OCI-LY1 (cell line): ENCODE measurements around the gene MAN1C1.
"Not testable (repeated sequence)": the region's sequence is repeated elsewhere in the genome, so short reads cannot be mapped to it uniquely, and the experiment has no call there.

ENCODE experiments used
- H2AFZ ChIP-seq: fragments of 200-600 bp; sonication (generic), shearing (Covaris generic); 2 replicates; pipeline ENCODE4 v1.6.0; 2014; ENCODE audit warnings: antibody characterized with exemption, mild to moderate bottlenecking, low read length
- H3F3A ChIP-seq: fragments of 200-600 bp; sonication (generic), shearing (Covaris generic); 2 replicates; pipeline ENCODE4 v1.6.0; 2014; ENCODE audit warnings: mild to moderate bottlenecking, antibody characterized with exemption, low read length, moderate library complexity; ENCODE audit not compliant: insufficient read depth
- H3K27ac ChIP-seq: fragments of 200-600 bp; sonication (generic); 2 replicates; pipeline ENCODE4 v1.5.1; 2014; ENCODE audit warnings: low read length, mixed run types, mild to moderate bottlenecking, low read depth; ENCODE audit not compliant: poor library complexity, severe bottlenecking
- H3K27me3 ChIP-seq: fragments of 200-600 bp; sonication (generic); 2 replicates; pipeline ENCODE4 v1.6.0; 2014; ENCODE audit warnings: antibody characterized with exemption, mild to moderate bottlenecking, low read length, moderate library complexity; ENCODE audit not compliant: insufficient read depth
- H3K36me3 ChIP-seq: fragments of 200-600 bp; sonication (generic); 2 replicates; pipeline ENCODE4 v1.6.1; 2014; ENCODE audit warnings: mild to moderate bottlenecking, antibody characterized with exemption, low read length, moderate library complexity, mixed read lengths; ENCODE audit not compliant: insufficient read depth
- H3K4me1 ChIP-seq: fragments of 200-600 bp; sonication (generic); 2 replicates; pipeline ENCODE4 v1.5.1; 2014; ENCODE audit warnings: mild to moderate bottlenecking, low read length, moderate library complexity; ENCODE audit not compliant: insufficient read depth, severe bottlenecking
- H3K4me2 ChIP-seq: fragments of 200-600 bp; sonication (generic), shearing (Covaris generic); 2 replicates; pipeline ENCODE4 v1.6.1; 2014; ENCODE audit warnings: low read length
- H3K4me3 ChIP-seq: fragments of 200-600 bp; sonication (generic); 2 replicates; pipeline ENCODE4 v1.5.1; 2014; ENCODE audit warnings: low read length, low read depth, mild to moderate bottlenecking, mixed read lengths; ENCODE audit not compliant: poor library complexity, severe bottlenecking
- H3K79me2 ChIP-seq: fragments of 200-600 bp; shearing (Covaris generic); 2 replicates; pipeline ENCODE4 v1.6.1; 2016; ENCODE audit warnings: mixed run types, low read length, mixed read lengths; ENCODE audit not compliant: insufficient read depth
- H3K9ac ChIP-seq: fragments of 200-600 bp; sonication (generic), shearing (Covaris generic); 2 replicates; pipeline ENCODE4 v1.6.1; 2014; ENCODE audit warnings: mild to moderate bottlenecking, low read length, mixed read lengths
- H3K9me2 ChIP-seq: fragments of 200-600 bp; sonication (generic), shearing (Covaris generic); 2 replicates; pipeline ENCODE4 v1.6.1; 2014; ENCODE audit warnings: low read depth, mild to moderate bottlenecking, low read length, mixed read lengths
- H3K9me3 ChIP-seq: fragments of 200-600 bp; shearing (Covaris generic); 2 replicates; pipeline ENCODE4 v1.6.1; 2014; ENCODE audit warnings: low read length, mixed read lengths
- H4K20me1 ChIP-seq: fragments of 200-600 bp; sonication (generic), shearing (Covaris generic); 2 replicates; pipeline ENCODE4 v1.6.0; 2016; ENCODE audit warnings: mild to moderate bottlenecking, low read length; ENCODE audit not compliant: insufficient read depth
- CTCF ChIP-seq: fragments of 200-600 bp; sonication (generic), shearing (Covaris generic); IDR thresholded peaks from 2 replicates; pipeline ENCODE4 v1.5.1; 2017; ENCODE audit warnings: mild to moderate bottlenecking, antibody characterized with exemption, low read length, moderate library complexity, mixed read lengths
- EZH2 ChIP-seq: fragments of 200-600 bp; sonication (generic), shearing (Covaris generic); IDR thresholded peaks from 2 replicates; pipeline ENCODE4 v1.8.0; 2017; ENCODE audit warnings: borderline replicate concordance, mixed run types, mild to moderate bottlenecking, antibody characterized with exemption, low read length, moderate library complexity, mixed read lengths

Gene MAN1C1

GRCh38 chr1:25694167-25695007, 77.8 kb downstream of the MAN1C1 start:
- H3K27ac ChIP-seq: no peak overlapping the region
- H3K9me3 ChIP-seq: no peaks in the 10 kb centered on the region

GRCh38 chr1:25695090-25695770, 78.6 kb downstream of the MAN1C1 start:
- H3K79me2 ChIP-seq: no peaks in the 10 kb centered on the region
- H3F3A ChIP-seq: no peaks in the 10 kb centered on the region
- H3K4me1 ChIP-seq: no peaks in the 10 kb centered on the region
- H4K20me1 ChIP-seq: no peaks in the 10 kb centered on the region
- H3K36me3 ChIP-seq: no peaks in the 10 kb centered on the region
- H3K4me2 ChIP-seq: no peak overlapping the region
- TF ChIP-seq CTCF: no peak
- no peak for TF ChIP-seq EZH2
- no peaks in the 10 kb centered on the region for H3K9me2 ChIP-seq
- H3K27me3 ChIP-seq: no peaks in the 10 kb centered on the region
- H3K27ac ChIP-seq: no peak overlapping the region
- H3K9me3 ChIP-seq: no peaks in the 10 kb centered on the region
- no peak overlapping the region for H3K9ac ChIP-seq
- no peak overlapping the region for H2AFZ ChIP-seq
- no peak overlapping the region for H3K4me3 ChIP-seq

More at GRCh38 chr1:25694167-25695007, 77.8 kb downstream of the MAN1C1 start:
- H3F3A ChIP-seq: no peaks in the 10 kb centered on the region
- H3K79me2 ChIP-seq: no peaks in the 10 kb centered on the region
- no peak overlapping the region for H3K4me3 ChIP-seq
- H3K4me1 ChIP-seq: no peaks in the 10 kb centered on the region
- H3K36me3 ChIP-seq: no peaks in the 10 kb centered on the region
- no peaks in the 10 kb centered on the region for H3K9me2 ChIP-seq
- no peaks in the 10 kb centered on the region for H4K20me1 ChIP-seq
- H3K4me2 ChIP-seq: no peak overlapping the region
- H2AFZ ChIP-seq: no peak overlapping the region
- H3K9ac ChIP-seq: no peak overlapping the region
- TF ChIP-seq EZH2 (no peak), CTCF (no peak)
- H3K27me3 ChIP-seq: no peaks in the 10 kb centered on the region

DNA sequence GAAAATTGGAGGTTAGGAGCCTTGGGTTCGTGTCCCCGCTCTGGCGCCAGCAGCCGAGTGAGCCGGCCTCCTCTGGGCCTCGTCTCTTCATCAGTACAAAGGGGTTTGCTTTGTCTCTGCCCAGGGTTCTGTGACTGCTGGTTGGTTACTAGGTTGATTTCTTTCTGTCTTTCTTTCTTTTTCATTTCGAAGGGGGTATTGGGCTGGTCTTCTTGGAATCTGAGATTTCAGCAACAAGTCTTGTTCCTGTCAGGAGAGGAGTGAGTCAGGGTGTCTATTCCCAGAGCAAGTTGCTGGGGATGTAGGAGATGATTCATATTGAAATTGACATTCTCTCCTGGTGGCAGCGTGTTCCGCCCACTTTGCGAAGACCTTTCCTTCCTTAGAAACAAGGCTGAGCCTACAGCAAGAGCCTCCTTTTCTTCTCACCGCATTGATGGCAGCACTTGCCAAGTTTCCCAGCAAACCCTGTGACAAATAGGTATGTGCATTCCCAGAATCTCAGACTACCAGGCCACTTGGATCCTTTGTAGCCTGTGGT, 79.2 kb downstream of the MAN1C1 start:
- no peaks in the 10 kb centered on the region for H3F3A ChIP-seq
- H3K4me3 ChIP-seq: no peak overlapping the region
- H3K9me2 ChIP-seq: no peaks in the 10 kb centered on the region
- H3K27ac ChIP-seq: no peak overlapping the region
- no peak overlapping the region for H3K4me2 ChIP-seq
- no peaks in the 10 kb centered on the region for H3K36me3 ChIP-seq
- no peaks in the 10 kb centered on the region for H3K9me3 ChIP-seq
- H4K20me1 ChIP-seq: no peaks in the 10 kb centered on the region
- no peak for TF ChIP-seq CTCF
- no peak for TF ChIP-seq EZH2
- no peaks in the 10 kb centered on the region for H3K27me3 ChIP-seq
- no peaks in the 10 kb centered on the region for H3K79me2 ChIP-seq
- no peaks in the 10 kb centered on the region for H3K4me1 ChIP-seq
- no peak overlapping the region for H3K9ac ChIP-seq
- H2AFZ ChIP-seq: no peak overlapping the region

- not testable (repeated sequence) for H3K4me3 ChIP-seq, H3K9me2 ChIP-seq, H3K9ac ChIP-seq, H3K27me3 ChIP-seq, H3K4me1 ChIP-seq, H3K27ac ChIP-seq, H3K36me3 ChIP-seq, H2AFZ ChIP-seq, H3K79me2 ChIP-seq, H4K20me1 ChIP-seq, H3F3A ChIP-seq, H3K9me3 ChIP-seq, H3K4me2 ChIP-seq
Observed at GRCh38 chr1:25696643-25697042, 80.1 kb downstream of the MAN1C1 start.
